Ammon's horn (tissue), 1 donor: ENCODE measurements around the gene CDC42SE2.
"Not testable (repeated sequence)": the region's sequence is repeated elsewhere in the genome, so short reads cannot be mapped to it uniquely, and the experiment has no call there.

Source experiments
- DNase-seq: peaks from one replicate; pipeline ENCODE4 v3.0.0-alpha.2; 2016; ENCODE audit warnings: low spot score

The CDC42SE2 gene

DNA sequence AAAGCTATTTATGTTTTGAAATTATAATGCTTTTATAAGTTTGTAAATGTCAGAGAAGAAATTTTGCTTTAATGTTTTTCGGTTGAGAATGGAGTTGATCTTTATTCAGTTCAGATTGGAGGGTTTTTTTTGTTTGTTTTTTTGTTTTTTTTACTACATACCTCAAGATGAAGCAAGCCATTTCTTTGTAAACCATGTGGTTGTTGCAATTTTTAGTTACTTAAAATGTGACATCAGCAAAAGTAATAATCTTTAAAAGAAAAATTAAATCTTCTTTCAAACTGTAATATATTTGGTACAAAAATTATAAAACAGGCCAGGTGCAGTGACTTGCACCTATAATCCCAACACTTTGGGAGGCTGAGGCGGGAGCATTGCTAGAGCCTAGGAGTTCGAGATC is 102.6 kb downstream of the CDC42SE2 start:
- no peak for DNase-seq

DNA sequence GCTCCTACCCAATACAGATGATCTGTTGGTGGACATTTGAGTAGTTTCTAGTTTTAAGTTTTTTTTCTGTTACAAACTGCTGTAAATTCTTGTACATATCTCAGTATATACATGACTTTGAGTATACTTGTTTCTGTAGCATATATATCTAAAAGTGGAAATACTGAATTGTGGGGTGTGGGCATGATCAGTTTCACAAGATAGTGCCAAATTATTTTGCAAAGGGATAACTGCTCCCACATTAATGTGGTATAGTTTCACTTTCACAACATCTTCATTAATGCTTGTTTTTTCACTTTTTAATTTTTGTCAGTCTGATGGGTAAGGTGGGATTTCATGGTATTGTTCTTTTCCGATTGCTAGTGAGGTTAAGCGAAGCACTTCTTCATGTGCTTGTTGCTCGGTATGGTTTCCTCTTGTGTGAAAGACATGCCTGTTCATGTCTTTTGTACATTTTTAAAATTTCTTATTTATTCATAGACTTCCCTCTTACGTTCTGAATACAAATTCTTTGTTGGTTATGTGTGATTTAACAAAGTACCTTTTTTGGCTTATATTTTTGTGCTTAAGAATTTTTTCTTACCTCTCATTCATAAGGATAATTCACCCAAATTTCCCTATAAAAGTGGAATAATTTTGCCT is 103.5 kb downstream of the CDC42SE2 start:
- no peak for DNase-seq

DNA sequence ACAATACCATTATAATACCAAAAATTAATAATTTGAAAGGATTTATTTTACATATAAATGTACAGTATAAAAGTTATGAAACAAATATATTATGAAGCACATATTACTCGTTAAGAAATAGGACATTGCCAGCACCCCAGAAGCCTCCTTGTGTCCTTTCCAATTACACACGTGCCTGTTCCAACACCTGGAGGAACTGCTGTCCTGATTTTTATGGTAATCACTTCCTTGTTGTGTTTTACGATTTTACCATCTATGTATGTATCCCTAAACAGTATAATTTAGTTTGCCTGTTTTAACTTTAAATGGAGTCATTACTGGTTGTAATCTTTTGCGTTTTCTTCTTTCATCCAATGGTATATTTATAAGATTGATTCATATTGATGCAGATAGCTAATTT is 105.0 kb downstream of the CDC42SE2 start:
- DNase-seq, result no peak

DNA sequence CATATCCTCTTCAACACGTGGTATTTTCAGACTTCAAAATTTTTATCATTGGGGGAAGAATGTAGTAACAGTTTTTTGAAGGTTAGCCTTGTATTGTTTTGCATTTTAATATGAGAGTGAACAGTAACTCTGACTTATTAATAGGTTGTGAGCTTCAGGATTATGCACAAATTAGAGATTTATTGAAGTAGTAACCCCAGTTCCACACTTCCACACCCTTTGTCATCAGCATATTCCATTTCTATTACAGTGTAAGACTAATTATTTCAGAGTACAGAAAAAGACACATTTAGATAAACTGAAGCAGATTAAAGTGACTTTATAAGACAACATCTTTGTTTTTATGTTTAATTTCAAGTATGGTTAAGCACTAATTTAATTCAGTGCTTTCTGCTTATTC is 105.7 kb downstream of the CDC42SE2 start:
- no peak for DNase-seq

DNA sequence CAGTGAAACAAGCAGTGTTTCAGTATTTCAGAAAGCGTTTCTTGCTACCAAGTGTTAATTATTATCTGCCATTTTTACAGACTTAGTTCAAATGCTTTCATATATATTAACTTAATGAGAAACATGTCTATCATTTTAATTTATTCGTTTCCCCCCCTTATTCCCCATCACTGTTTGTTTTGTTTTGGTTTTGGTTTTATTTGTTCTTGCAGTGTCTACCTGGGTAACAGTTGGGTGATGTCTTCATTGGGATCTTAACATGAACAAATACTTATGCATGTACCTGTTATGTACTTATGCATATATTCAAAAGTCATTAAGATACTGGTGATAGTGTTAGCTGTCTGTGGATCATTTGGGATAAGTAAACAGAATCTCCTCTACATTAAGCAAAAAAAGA is 108.0 kb downstream of the CDC42SE2 start:
- DNase-seq, result no peak

DNA sequence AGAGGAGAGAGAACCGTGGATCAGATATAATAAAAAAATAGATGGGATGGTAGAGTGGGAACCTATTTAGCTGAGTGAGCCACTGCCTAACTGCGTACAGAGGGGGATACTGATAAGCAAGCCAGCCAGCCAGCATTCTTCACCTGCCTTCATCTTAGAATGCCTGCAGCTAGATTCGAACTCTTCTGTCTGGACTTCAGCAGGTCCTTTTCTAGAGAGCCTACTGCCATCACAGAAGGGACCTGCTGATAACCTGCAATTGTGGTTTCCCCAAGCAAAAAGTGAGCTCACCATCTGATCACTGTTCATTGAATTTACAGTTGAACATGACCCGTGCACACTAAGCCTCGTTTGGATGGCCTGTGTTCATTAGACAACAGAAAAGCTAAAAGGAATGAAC is 109.4 kb downstream of the CDC42SE2 start:
- no peak for DNase-seq

DNA sequence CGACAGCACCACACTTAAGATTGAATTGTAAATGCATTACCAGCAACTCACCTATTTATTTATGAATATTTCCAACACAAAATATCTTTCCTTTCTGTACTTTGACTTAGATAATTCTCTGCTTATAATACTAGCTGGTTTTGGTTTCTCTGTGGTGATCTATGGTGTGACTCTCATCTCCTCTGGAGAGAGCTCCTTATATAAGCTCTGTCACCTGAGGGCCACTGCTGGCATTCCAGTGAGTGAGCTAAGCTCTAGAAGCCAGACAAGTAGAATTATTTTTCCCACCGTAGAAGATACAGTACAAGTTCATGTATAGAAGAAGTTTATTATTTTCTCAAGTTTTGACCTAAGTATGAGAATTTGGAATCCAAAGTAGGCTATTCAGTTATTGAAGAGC is 111.5 kb downstream of the CDC42SE2 start:
- DNase-seq, result no peak

DNA sequence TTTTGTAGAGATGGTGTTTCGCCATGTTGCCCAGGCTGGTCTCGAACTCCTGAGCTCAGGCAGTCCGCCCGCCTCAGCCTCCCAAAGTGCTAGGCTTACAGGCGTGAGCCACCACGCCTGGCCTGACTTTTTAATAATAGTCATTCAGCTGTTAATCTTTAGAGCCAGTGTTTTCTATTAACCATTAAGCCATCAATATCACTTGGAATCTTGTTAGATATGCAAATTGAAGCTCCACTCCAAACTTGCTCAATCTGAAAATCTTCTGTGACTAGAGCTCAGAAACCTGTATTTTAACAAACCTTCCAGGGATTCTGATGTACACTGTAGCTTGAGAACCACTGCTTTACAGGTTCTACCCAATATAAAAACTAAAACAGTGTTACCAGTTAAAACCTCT is 113.5 kb downstream of the CDC42SE2 start:
- no peak for DNase-seq

DNA sequence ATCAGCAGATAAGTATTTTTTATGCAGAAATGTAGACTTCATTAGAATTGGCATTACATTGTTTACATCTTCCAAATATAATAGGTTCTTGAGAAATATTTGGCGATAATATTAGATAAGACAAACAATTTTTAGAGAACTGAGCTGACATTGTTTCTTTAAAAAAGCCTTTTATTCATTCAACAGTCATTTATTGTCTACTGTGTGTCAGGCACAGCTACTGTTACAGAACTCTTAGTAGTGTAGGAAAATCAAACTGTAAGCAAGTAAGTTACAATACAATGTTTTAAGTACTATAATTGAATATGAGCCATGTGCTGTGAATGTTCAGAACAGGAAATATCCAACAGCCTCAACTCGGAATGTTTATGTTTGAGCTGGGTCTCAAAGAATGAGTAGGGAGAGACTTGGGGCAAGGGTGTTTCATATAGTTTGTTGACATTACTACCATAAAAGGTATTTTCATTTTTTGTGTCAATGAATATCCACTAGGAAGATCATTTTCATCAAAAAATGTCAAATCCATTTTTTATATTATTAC is 114.0 kb downstream of the CDC42SE2 start:
- no peak for DNase-seq

DNA sequence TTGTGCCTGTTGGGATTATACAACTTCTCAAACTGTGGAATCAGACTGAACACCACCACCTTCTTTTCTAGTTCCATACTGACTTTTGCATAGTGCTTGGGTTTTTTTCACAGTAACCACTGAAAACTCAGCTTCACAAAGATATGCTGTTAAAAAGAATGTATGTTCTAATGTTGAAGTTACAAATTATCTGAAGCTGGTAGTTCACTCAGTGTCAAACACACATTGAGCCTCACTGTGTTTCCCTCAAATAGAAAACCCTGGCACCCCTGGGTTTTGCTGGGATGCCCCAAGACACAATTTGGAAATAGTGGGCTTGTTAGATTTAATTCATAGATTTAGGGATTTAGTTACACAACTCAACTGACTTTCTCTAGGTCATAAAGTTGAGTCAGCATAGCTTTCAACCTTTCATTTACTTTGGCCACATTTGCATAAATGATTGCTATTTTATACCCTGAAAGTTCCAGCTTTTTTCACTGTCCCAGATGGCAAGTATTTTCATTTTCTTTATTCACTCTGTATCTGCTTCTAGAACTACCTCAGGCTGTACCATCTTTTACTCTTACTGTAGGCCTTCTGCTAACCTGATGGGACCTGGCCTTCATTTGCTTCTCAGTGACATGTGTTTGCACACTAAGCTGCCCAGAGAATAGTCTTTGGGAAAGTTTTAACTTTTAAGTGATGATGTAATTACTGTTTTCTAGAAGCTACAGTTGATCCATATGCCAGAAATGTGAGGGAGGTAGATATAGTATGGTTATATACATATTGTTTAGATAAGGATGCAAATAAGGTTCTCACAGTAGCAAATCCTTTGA is 115.1 kb downstream of the CDC42SE2 start:
- DNase-seq, result no peak

DNA sequence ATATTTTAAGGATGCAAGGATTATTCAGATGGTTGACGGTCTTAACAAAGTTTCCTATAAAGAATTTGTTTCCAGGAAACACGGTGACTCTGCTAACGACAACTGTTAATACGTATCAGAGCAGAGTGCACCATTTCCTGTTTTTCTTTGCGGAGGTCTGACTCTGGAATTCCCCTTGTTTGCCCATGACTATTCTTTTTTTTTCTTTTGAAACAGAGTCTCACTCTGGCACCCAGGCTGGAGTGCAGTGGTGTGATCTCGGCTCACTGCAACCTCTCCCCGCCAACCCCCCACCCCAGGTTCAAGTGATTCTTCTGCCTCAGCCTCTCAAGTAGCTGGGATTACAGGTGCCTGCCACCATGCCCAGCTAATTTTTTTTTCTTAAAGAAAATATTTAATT is 115.9 kb downstream of the CDC42SE2 start:
- no peak for DNase-seq

DNA sequence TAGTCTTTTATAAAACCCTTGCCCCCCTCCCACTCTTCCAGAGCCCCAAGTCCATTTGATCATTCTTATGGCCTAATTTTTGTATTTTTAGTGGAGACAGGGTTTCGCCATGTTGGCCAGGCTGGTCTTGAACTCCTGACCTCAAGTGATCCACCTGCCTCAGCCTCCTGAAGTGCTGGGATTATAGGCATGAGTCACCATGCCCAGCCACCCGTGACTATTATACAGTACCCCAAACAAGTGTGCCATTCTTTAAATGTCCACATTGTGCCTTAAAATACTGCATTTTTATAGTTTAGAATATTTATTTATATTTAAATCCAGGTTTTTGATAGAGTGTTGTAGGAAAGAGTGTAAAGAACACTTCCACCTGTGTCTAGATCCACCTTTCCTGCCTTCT is 116.4 kb downstream of the CDC42SE2 start:
- not testable (repeated sequence) for DNase-seq

DNA sequence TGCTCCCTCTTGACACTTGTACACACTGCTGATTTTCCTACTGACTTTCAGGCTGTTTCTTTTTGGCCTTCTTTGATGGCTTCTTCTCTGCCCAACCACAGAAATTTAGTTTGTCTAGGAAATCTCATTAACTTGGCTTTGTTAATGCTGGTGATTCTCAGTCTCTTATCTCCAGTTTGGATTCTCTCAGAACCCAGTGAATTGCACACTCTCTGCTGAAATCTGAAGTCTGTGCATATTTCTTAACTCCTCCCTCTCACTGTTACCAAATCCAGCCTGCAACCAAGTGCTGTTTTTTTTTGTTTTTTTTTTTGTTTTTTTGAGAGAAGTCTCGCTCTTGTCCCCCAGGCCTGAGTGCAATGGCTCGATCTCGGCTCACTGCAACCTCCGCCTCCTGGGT is 117.2 kb downstream of the CDC42SE2 start:
- DNase-seq, result no peak

DNA sequence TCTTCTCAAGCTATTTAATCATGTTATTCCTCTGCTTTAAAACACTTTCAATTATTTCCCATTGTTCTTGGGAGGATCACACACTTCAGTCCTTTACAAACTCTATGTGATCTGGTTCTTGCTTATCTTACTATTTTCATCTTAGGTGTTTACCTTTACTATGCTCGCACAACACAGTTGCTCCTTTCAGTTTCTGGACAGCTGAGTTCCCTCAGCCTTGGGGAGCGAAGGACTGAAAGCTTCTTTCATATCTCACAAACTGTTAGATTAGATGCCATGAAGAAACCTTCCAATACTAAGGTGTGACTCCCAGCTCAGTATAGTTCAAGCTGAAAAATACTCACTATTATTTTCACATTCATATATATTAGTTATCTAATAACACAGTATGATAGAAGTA is 117.9 kb downstream of the CDC42SE2 start:
- no peak for DNase-seq

DNA sequence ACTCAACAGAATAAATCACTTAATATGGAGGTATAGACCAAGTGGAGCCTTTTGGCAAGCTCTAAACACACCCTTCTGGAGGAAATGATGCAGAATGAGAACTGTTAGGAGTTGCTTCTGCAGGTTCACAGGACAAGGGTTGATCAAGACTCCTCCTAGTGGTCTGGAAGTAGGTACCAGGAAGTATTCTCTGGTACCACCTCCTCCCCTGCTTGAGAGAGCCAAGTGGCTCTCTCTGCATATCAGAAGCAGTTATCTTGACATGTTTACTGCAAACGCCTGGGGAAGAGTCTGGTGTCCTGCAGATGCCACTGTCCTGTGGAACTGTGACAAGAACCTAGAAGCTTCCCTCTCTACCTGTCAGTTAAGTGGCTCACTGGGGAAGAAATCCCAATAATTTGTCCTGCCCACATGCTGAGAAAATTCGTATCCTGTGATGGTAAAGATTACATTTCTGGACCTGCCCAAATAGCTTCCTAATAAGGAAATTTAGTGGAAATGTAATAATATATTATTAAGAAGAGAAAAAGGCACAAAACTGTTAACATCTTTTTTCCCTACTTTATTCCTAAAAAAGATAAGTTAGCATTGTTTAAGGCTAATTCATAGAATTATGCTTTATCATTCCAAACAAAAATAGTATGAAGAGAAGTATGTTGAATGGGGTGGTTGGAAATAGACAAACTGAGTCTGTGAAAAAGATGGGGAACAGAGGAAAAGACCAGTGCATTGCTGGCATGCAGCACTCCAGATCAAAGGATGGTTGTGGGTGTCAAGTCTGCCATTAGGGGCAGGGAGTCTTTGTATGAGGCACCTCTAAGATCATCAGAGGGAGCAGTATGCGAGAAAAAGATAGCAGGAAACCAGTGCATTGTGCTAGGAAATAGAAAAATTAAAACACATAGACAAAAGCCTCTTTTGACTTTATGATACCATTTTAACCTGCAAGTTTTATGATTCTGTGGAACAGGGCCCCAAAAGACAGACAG is 118.8 kb downstream of the CDC42SE2 start:
- DNase-seq, result peak; percentile 62

DNA sequence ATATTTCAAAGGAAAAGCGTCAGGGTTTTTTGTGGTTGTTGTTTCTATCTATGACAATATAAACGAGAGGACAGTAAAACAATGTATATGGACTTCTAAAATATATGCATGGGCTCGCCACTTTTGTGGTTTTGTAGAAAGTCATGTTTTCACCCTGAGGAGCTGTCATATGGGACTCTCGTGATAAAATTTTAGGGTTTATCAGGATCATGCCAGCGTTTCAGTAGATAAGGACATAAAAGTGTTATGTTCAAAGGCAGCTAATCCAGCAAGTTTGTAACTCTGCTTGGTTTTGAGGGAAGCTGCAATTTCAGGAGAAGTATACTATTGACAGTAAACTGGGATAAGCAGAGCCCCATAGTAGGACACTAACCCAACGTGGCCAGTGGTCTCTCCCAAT is 120.3 kb downstream of the CDC42SE2 start:
- DNase-seq, result no peak

DNA sequence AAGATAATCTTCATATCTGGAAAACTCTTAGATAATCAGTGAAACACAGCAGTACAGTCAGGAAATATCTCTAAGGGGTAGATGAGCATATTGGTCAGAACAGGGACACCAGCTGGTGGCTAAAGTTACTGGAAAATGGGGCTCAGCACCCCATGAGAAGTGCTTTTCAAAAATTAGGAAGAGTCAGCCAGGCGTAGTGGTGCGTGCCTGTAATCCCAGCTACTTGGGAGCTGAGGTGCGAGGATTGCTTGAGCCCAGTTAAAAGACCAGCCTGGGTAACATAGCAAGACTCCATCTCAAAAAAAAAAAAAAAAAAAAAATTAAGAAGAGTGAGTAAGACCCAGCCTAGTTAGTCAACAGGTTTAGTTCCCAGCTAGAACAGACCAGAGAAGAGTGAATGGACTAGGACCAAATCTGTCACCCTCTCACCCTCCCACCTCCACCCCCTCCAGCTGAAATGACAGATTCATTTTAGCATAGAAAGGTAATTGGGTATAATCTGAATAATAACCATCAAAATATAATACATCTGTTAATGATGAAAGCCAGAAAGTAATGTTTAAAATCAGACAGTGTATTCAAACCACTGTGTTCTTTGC is 120.9 kb downstream of the CDC42SE2 start:
- DNase-seq, result no peak

DNA sequence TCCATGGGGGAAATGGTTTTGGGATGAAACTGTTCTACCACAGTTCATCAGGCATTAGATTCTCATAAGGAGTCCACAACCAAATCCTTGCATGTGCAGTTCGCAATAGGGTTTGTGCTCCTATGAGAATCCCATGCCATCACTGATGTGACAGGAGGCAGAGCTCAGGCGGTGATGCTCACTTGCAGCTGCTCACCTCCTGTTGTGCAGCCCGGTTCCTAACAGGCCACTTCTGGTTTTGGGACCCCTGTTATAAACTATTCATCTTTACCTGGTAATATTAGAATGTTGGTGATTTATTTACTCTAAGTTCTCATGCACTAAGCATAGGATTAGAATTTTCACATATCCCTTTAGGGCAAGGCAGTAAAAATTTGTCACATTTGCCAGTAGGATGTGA is 122.3 kb downstream of the CDC42SE2 start:
- no peak for DNase-seq

DNA sequence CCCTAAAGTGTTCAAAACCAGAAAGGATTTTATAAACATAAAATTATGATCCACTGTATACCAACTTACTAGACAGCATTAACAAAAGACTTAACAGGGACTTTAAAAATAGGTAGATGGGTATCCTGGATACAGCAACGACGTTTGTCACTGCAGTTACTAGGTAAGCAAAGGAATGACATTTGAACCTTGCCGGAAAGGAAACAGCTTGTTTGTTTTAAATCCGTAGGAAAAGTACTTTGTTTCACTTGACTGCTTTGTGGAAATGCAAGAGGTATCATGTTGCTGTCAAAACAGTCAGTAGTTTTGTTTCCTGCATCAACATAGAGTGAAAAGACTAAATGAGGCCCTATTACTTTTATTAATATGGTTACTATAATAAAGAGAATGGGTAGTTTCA is 122.9 kb downstream of the CDC42SE2 start:
- no peak for DNase-seq

DNA sequence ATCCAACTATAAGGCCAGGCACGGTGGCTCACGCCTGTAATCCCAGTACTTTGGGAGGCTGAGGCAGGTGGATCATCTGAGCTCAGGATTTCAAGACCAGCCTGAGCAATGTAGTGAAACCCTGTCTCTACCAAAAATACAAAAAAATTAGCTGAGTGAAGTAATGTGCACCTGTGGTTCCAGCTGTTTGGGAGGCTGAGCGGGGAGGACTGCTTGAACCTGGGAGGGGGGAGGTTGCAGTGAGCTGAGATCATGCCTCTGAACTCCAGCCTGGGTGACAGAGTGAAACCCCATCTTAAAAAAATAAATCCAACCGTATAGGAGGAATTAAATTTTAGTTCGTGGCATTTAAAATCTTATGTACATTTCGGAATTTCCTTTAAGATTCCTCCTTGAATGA is 123.4 kb downstream of the CDC42SE2 start:
- no peak for DNase-seq

DNA sequence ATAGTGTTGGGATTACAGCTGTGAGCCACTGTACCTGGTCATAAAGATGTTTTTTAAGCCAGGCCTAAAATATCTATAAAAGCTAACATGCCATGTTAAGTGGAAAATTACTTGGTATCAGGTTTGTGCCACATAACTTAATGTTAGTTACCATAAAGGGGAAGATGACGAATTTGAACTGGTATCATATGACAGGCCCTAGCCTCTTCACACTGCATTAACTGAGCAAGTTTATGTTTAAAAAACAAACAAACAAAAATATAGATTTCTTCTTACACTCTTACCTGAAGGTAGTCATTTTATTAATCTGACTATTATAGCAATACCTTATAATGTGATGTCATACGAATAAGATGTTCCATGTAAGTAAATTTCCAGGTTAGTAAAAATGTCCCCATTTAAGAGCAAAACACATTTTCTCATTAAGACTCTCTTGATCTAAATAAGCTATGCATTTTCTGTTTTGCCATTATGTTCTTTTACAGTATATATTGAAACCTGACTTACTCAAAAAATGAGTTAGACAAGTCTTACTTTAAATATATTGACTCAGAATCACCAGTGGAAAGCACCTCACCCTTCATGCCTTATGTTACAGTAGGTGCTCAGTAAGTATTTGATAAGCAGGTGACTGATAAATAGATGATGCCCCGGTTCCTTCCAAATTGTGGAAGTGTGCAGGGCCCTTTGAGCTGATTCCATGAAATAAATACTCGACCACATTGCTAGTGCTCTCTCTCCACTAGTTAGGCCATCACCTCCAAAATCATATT is 125.4 kb downstream of the CDC42SE2 start:
- DNase-seq, result no peak
